HTR-8/SVneo (cell line): ENCODE results near the gene PASD1.
"Not testable (repeated sequence)": the region's sequence is repeated elsewhere in the genome, so short reads cannot be mapped to it uniquely, and the experiment has no call there.

ENCODE experiments used
- DNase-seq: peaks from one replicate; pipeline ENCODE4 v3.0.0; 2011; ENCODE audit warnings: low spot score, mixed read lengths; ENCODE audit not compliant: insufficient read length
- FAIRE-seq: peaks from 2 replicates; lab custom pipeline; 2011; peaks lifted over from hg19 to GRCh38; lab: Jason Lieb, UNC

The PASD1 gene

GRCh38 chrX:151604931-151605330 is 41.5 kb downstream of the PASD1 start:
- DNase-seq (no peak), FAIRE-seq (no peak)

- DNase-seq (no peak), FAIRE-seq (no peak)
Measured at GRCh38 chrX:151609222-151609621, 45.7 kb downstream of the PASD1 start.

GRCh38 chrX:151621422-151621821 is 57.9 kb downstream of the PASD1 start:
- FAIRE-seq (no peak), DNase-seq (no peak)

- FAIRE-seq (no peak), DNase-seq (no peak)
Measured at GRCh38 chrX:151624677-151625076, 61.2 kb downstream of the PASD1 start.

- DNase-seq (no peak), FAIRE-seq (no peak)
Measured at GRCh38 chrX:151631822-151632221, 68.3 kb downstream of the PASD1 start.

- FAIRE-seq (no peak), DNase-seq (no peak)
Measured at GRCh38 chrX:151633157-151633556, 69.7 kb downstream of the PASD1 start.

- DNase-seq (no peak), FAIRE-seq (no peak)
Measured at GRCh38 chrX:151634937-151635336, 71.5 kb downstream of the PASD1 start.

GRCh38 chrX:151641564-151641963 is 78.1 kb downstream of the PASD1 start:
- FAIRE-seq (no peak), DNase-seq (no peak)

GRCh38 chrX:151675121-151675746 is 111.8 kb downstream of the PASD1 start:
- DNase-seq (no peak), FAIRE-seq (no peak)

- FAIRE-seq (no peak), DNase-seq (no peak)
Measured at GRCh38 chrX:151676196-151676595, 112.7 kb downstream of the PASD1 start.

- no peak for DNase-seq
Measured at GRCh38 chrX:151679798-151680402, 116.4 kb downstream of the PASD1 start.

GRCh38 chrX:151680805-151681204 is 117.3 kb downstream of the PASD1 start:
- FAIRE-seq: no peak
- DNase-seq: peak; percentile 5

More at GRCh38 chrX:151679798-151680402, 116.4 kb downstream of the PASD1 start:
- FAIRE-seq: no peak

GRCh38 chrX:151687635-151688034 is 124.2 kb downstream of the PASD1 start:
- FAIRE-seq (no peak), DNase-seq (no peak)

- no peak for DNase-seq
- FAIRE-seq: no peak
Measured at GRCh38 chrX:151688695-151689094, 125.2 kb downstream of the PASD1 start.

GRCh38 chrX:151692825-151693224 is 129.3 kb downstream of the PASD1 start:
- FAIRE-seq (no peak), DNase-seq (no peak)

- FAIRE-seq: no peak
- no peak for DNase-seq
Measured at GRCh38 chrX:151694121-151694520, 130.6 kb downstream of the PASD1 start.

GRCh38 chrX:151694661-151695582 is 131.4 kb downstream of the PASD1 start, which contains the start of gene PRRG3:
Gene PRRG3, plus strand, starts transcription at chrX:151695458. Its CDS starts 3,357 bp downstream, at chrX:151698815.
- DNase-seq (no peak), FAIRE-seq (no peak)

- DNase-seq (no peak), FAIRE-seq (no peak)
Measured at GRCh38 chrX:151695583-151696340, 132.3 kb downstream of the PASD1 start.

GRCh38 chrX:151697082-151697481 is 133.6 kb downstream of the PASD1 start:
- FAIRE-seq, DNase-seq: not testable (repeated sequence)

GRCh38 chrX:151697522-151697921 is 134.0 kb downstream of the PASD1 start:
- FAIRE-seq (no peak), DNase-seq (no peak)
